H1 (cell line): ENCODE data around the gene FNIP2. TPM values are rescaled to one million over a fixed set of nuclear protein-coding genes. Genes with fewer than 3 reads are reported as not detected.

Source experiments
- CTCF ChIA-PET: fragments of 300-600 bp; sonication (Branson Sonifier 250); formaldehyde crosslinking; loops from one replicate; lab custom pipeline; 2021; ENCODE audit not compliant: partially characterized antibody; lab: Charles Lee
- POLR2A ChIA-PET: fragments of 300-600 bp; sonication (Branson Sonifier 250); formaldehyde crosslinking; loops from one replicate; lab custom pipeline; 2021; ENCODE audit warnings: inconsistent platforms; ENCODE audit not compliant: partially characterized antibody; lab: Charles Lee
- DNase-seq, 2 experiments: peaks; one replicate each; pipeline versions ENCODE4 v3.0.0 to v3.0.0-alpha.2; 2010 to 2022; ENCODE audit warnings: low spot score in 2 of 2, low read depth in 1 of 2, mixed read lengths in 1 of 2
- FAIRE-seq: peaks from 2 replicates; lab custom pipeline; 2011; peaks lifted over from hg19 to GRCh38; lab: Jason Lieb, UNC
- H2AFZ ChIP-seq: 2 replicates; pipeline ENCODE4 v1.8.1; 2012; ENCODE audit warnings: low read length, inconsistent platforms
- H2AK5ac ChIP-seq: 2 replicates; pipeline ENCODE4 v1.6.1; 2013; ENCODE audit warnings: low read depth, low read length
- H2BK120ac ChIP-seq: replicated peaks from 2 replicates; pipeline ENCODE3; 2013; ENCODE audit warnings: low read depth, low read length, inconsistent platforms
- H2BK12ac ChIP-seq: 2 replicates; pipeline ENCODE4 v1.6.1; 2013; ENCODE audit warnings: low read depth, low read length
- H2BK15ac ChIP-seq: 2 replicates; pipeline ENCODE4 v1.6.1; 2013; ENCODE audit warnings: low read length
- H2BK20ac ChIP-seq: 2 replicates; pipeline ENCODE4 v1.6.1; 2013; ENCODE audit warnings: low read length
- H2BK5ac ChIP-seq: 2 replicates; pipeline ENCODE4 v1.6.1; 2013; ENCODE audit warnings: low read depth, low read length
- H3K14ac ChIP-seq: 2 replicates; pipeline ENCODE4 v1.6.1; 2013; ENCODE audit warnings: inconsistent platforms; ENCODE audit not compliant: insufficient read length
- H3K18ac ChIP-seq: 2 replicates; pipeline ENCODE4 v1.6.1; 2013; ENCODE audit warnings: low read length; ENCODE audit errors: extremely low read depth
- H3K23ac ChIP-seq: 2 replicates; pipeline ENCODE4 v1.6.1; 2013; ENCODE audit warnings: inconsistent platforms; ENCODE audit not compliant: insufficient read length
- H3K23me2 ChIP-seq: 2 replicates; pipeline ENCODE4 v1.6.1; 2013; ENCODE audit warnings: low read depth, low read length
- H3K27ac ChIP-seq: 2 replicates; pipeline ENCODE4 v1.6.1; 2011; ENCODE audit warnings: low read depth, low read length, inconsistent platforms
- H3K27me3 ChIP-seq, 4 experiments: replicated peaks in 1 of 4; 1 replicate in 1 of 4; 2 replicates in 3 of 4; pipeline versions ENCODE4 v1.6.1 to v1.8.1; 2011 to 2013; ENCODE audit warnings: low read length in 3 of 4, mild to moderate bottlenecking in 3 of 4, inconsistent platforms in 2 of 4, mixed read lengths in 2 of 4, moderate library complexity in 1 of 4; ENCODE audit not compliant: control insufficient read depth in 3 of 4, insufficient read depth in 3 of 4; ENCODE audit errors: extremely low read depth in 1 of 4
- H3K36me3 ChIP-seq, 4 experiments: 2 replicates each; pipeline versions ENCODE4 v1.6.1 to v1.8.1; 2011 to 2013; ENCODE audit warnings: mild to moderate bottlenecking in 4 of 4, low read length in 3 of 4, moderate library complexity in 2 of 4, control low read depth in 1 of 4, inconsistent platforms in 1 of 4; ENCODE audit not compliant: insufficient read depth in 4 of 4, control insufficient read depth in 2 of 4
- H3K4ac ChIP-seq: replicated peaks from 2 replicates; pipeline ENCODE3; 2013; ENCODE audit warnings: low read length, low read depth, mixed read lengths, inconsistent platforms; ENCODE audit not compliant: insufficient read length
- H3K4me1 ChIP-seq, 4 experiments: replicated peaks in 1 of 4; 1 replicate in 1 of 4; 2 replicates in 3 of 4; pipeline versions ENCODE4 v1.6.1 to v1.8.1; 2011 to 2013; ENCODE audit warnings: low read length in 3 of 4, inconsistent platforms in 2 of 4, mixed read lengths in 1 of 4; ENCODE audit not compliant: insufficient read depth in 4 of 4, control insufficient read depth in 3 of 4
- H3K4me2 ChIP-seq, 2 experiments: 2 replicates each; pipeline versions ENCODE4 v1.6.1 to v1.8.1; 2011 to 2013; ENCODE audit warnings: low read depth in 2 of 2, low read length in 2 of 2, control low read depth in 1 of 2, inconsistent platforms in 1 of 2, mild to moderate bottlenecking in 1 of 2; ENCODE audit not compliant: insufficient read depth in 1 of 2
- H3K4me3 ChIP-seq, 4 experiments: fragments of 200-600, 300-600 bp in 1 of 4; sonication (generic), shearing (Covaris generic), sonication (Bioruptor Twin) in 1 of 4; 2 replicates each; pipeline versions ENCODE4 v1.5.1 to v1.8.1; 2011 to 2016; ENCODE audit warnings: low read length in 4 of 4, low read depth in 3 of 4, control low read depth in 2 of 4, inconsistent platforms in 2 of 4, mild to moderate bottlenecking in 2 of 4, mixed read lengths in 1 of 4, moderate library complexity in 1 of 4; ENCODE audit not compliant: insufficient read depth in 2 of 4; ENCODE audit errors: extremely low read depth in 1 of 4
- H3K56ac ChIP-seq: replicated peaks from 2 replicates; pipeline ENCODE3; 2013; ENCODE audit warnings: low read depth, mild to moderate bottlenecking, mixed read lengths, low read length, inconsistent platforms; ENCODE audit not compliant: insufficient read length
- H3K79me1 ChIP-seq: 2 replicates; pipeline ENCODE4 v1.6.1; 2013; ENCODE audit warnings: low read depth, low read length, control low read depth
- H3K79me2 ChIP-seq, 2 experiments: 2 replicates each; pipeline versions ENCODE4 v1.6.1 to v1.8.1; 2012 to 2013; ENCODE audit warnings: low read length in 2 of 2, mild to moderate bottlenecking in 2 of 2, inconsistent platforms in 1 of 2; ENCODE audit not compliant: insufficient read depth in 2 of 2, control insufficient read depth in 1 of 2
- H3K9ac ChIP-seq, 4 experiments: replicated peaks in 1 of 4; 1 replicate in 1 of 4; 2 replicates in 3 of 4; pipeline versions ENCODE4 v1.6.1 to v1.8.1; 2011 to 2013; ENCODE audit warnings: low read depth in 3 of 4, low read length in 3 of 4, control low read depth in 2 of 4, mild to moderate bottlenecking in 2 of 4, moderate library complexity in 2 of 4, inconsistent platforms in 1 of 4; ENCODE audit errors: extremely low read depth in 1 of 4
- H3K9me3 ChIP-seq, 2 experiments: 2 replicates each; pipeline versions ENCODE4 v1.6.1 to v1.8.1; 2012 to 2013; ENCODE audit warnings: mild to moderate bottlenecking in 2 of 2, moderate library complexity in 2 of 2, control low read depth in 1 of 2, inconsistent platforms in 1 of 2, low read depth in 1 of 2, low read length in 1 of 2, mixed read lengths in 1 of 2; ENCODE audit not compliant: insufficient read depth in 2 of 2
- H4K20me1 ChIP-seq, 2 experiments: replicated peaks in 1 of 2; 2 replicates each; pipeline versions ENCODE3 to v1.8.1; 2011 to 2013; ENCODE audit warnings: inconsistent platforms in 2 of 2, low read length in 2 of 2, mild to moderate bottlenecking in 1 of 2; ENCODE audit not compliant: insufficient read depth in 2 of 2, control insufficient read depth in 1 of 2
- H4K5ac ChIP-seq: 2 replicates; pipeline ENCODE4 v1.6.1; 2013; ENCODE audit warnings: low read length, low read depth, mixed read lengths, inconsistent platforms; ENCODE audit not compliant: insufficient read length
- H4K8ac ChIP-seq: 2 replicates; pipeline ENCODE4 v1.8.0; 2013; ENCODE audit warnings: mild to moderate bottlenecking, moderate library complexity, low read length, inconsistent platforms; ENCODE audit not compliant: insufficient read depth; ENCODE audit errors: extremely low read depth
- H4K91ac ChIP-seq: replicated peaks from 2 replicates; pipeline ENCODE3; 2013; ENCODE audit warnings: low read length, mixed read lengths, inconsistent platforms; ENCODE audit not compliant: insufficient read length
- ATF3 ChIP-seq: IDR thresholded peaks from 2 replicates; pipeline ENCODE4 v1.6.1; 2011; ENCODE audit warnings: low read depth, mild to moderate bottlenecking, low read length; ENCODE audit not compliant: insufficient read depth
- BCL11A ChIP-seq, 2 experiments: IDR thresholded peaks; one replicate each; pipeline ENCODE4 v1.6.1; 2011; ENCODE audit warnings: low read depth in 2 of 2, low read length in 2 of 2, mild to moderate bottlenecking in 2 of 2
- CREB1 ChIP-seq: IDR thresholded peaks from 2 replicates; pipeline ENCODE4 v1.6.1; 2012; ENCODE audit warnings: inconsistent platforms
- EGR1 ChIP-seq: IDR thresholded peaks from 2 replicates; pipeline ENCODE4 v1.6.1; 2011; ENCODE audit warnings: low read depth, low read length, borderline replicate concordance
- MAX ChIP-seq: IDR thresholded peaks from 2 replicates; pipeline ENCODE4 v1.6.1; 2012; ENCODE audit warnings: inconsistent platforms
- PHF8 ChIP-seq: fragments of 200-600 bp; sonication (generic); conservative IDR thresholded peaks from 2 replicates; pipeline ENCODE4 v1.7.1; 2012; ENCODE audit warnings: low read depth, mild to moderate bottlenecking, inconsistent platforms, low read length, moderate library complexity
- RAD21 ChIP-seq, 2 experiments: IDR thresholded peaks in 1 of 2; conservative IDR thresholded peaks in 1 of 2; 2 replicates each; pipeline ENCODE4 v1.6.1; 2011; ENCODE audit warnings: low read depth in 2 of 2, low read length in 2 of 2, improper control_type of control experiment in 1 of 2, inconsistent platforms in 1 of 2, mild to moderate bottlenecking in 1 of 2, moderate library complexity in 1 of 2
- RFX5 ChIP-seq: IDR thresholded peaks from 2 replicates; pipeline ENCODE4 v1.6.1; 2011; ENCODE audit warnings: low read depth, low read length, improper control_type of control experiment, borderline replicate concordance
- RNF2 ChIP-seq: fragments of 200-900, 300-1000 bp; sonication (generic); IDR thresholded peaks from 2 replicates; pipeline ENCODE4 v1.7.1; 2016; ENCODE audit warnings: borderline replicate concordance, low read depth, mild to moderate bottlenecking, antibody characterized with exemption, low read length; ENCODE audit not compliant: poor library complexity, severe bottlenecking; ENCODE audit errors: missing control alignments
- SP4 ChIP-seq: IDR thresholded peaks from 2 replicates; pipeline ENCODE4 v1.6.1; 2012; ENCODE audit warnings: low read length, inconsistent platforms
- TAF1 ChIP-seq: IDR thresholded peaks from 2 replicates; pipeline ENCODE4 v1.6.1; 2011; ENCODE audit warnings: mild to moderate bottlenecking, low read depth, low read length
- TBP ChIP-seq: IDR thresholded peaks from 2 replicates; pipeline ENCODE4 v1.6.1; 2011; ENCODE audit warnings: low read depth, low read length, improper control_type of control experiment
- WGBS, 2 experiments: shearing (Covaris generic) in 1 of 2; methylation state at CpG; one replicate each; pipeline versions ENCODE4 v1.1.6 to v1.1.7; 2013 to 2015; ENCODE audit warnings: low lambda C conversion rate in 2 of 2, mixed read lengths in 2 of 2, inconsistent platforms in 1 of 2, low coverage in 1 of 2, missing lambda C conversion rate in 1 of 2; ENCODE audit not compliant: insufficient replicate concordance in 2 of 2, insufficient coverage in 1 of 2, insufficient read length in 1 of 2; ENCODE audit errors: extremely low coverage in 1 of 2, missing lambda C conversion rate in 1 of 2; 5-methylcytosine and 5-hydroxymethylcytosine counted together
- polyA plus RNA-seq, 7 experiments: library from polyadenylated mRNA; depleted of rRNA in 3 of 7; stranded (reverse) in 5 of 7; unstranded in 2 of 7; fragments of >200 nt in 5 of 7; fragments of 200-250 nt in 2 of 7; gene quantifications; 1 replicate in 5 of 7; 2 replicates in 1 of 7; 4 replicates in 1 of 7; pipeline versions ENCODE4 v1.2.1 to v1.2.3, GENCODE V29; 2011 to 2013; ENCODE audit warnings: missing spikeins in 2 of 7, mixed read lengths in 2 of 7
- total RNA-seq: library from RNA; stranded (reverse); fragmentation: NEBNext Ultra II Directional; extraction: Animal tissue kit (Norgen Biotek cat#: 25700); gene quantifications from 2 replicates; pipeline ENCODE4 v1.2.1, GENCODE V29; 2021

FNIP2 gene
- total and polyA plus RNA-seq, 2 of the 8 experiments (the other 6 are each of a cell fraction or from before 2014, with no cell fraction given): 4.0 to 13.0 TPM

GRCh38 chr4:158938220-158939044 lies 169.6 kb downstream of the FNIP2 start:
- no peaks in the 10 kb centered on the region for H3K9me3 ChIP-seq
- H2BK120ac ChIP-seq: no peak overlapping the region
- no peaks in the 10 kb centered on the region for H3K4me1 ChIP-seq
- H2BK20ac ChIP-seq: no peak overlapping the region
- no peak overlapping the region for H3K23ac ChIP-seq
- DNase-seq: no peak
- no peaks in the 10 kb centered on the region for H3K79me2 ChIP-seq
- CTCF ChIA-PET: no interaction called here
- POLR2A ChIA-PET: no interaction called here
- H2BK5ac ChIP-seq: no peak overlapping the region
- H3K23me2 ChIP-seq: no peaks in the 10 kb centered on the region; the same call in 1 of the 2 replicates
- no peak overlapping the region for H2BK12ac ChIP-seq
- H4K20me1 ChIP-seq: no peaks in the 10 kb centered on the region
- no peak overlapping the region for H3K4me2 ChIP-seq
- no peaks in the 10 kb centered on the region for H3K36me3 ChIP-seq
- no peak overlapping the region for H3K14ac ChIP-seq
- H3K4ac ChIP-seq: no peak overlapping the region
- no peak overlapping the region for H3K18ac ChIP-seq
- H4K5ac ChIP-seq: no peak overlapping the region
- H3K27ac ChIP-seq: no peak overlapping the region
- TF ChIP-seq SP4 (no peak), TAF1 (no peak), RAD21 (IDR thresholded peaks at IDR 0.05 in 1 of 2, conservative IDR thresholded peaks at IDR 0.05 in 1 of 2; ENCODE audit: low read depth in 2 of 2, low read length in 2 of 2) (no peak), TBP (no peak), RFX5 (no peak), PHF8 (no peak), BCL11A (IDR thresholded peaks at IDR 0.05; ENCODE audit: low read depth in 2 of 2, low read length in 2 of 2) (no peak), EGR1 (no peak), CREB1 (no peak), RNF2 (no peak), MAX (no peak), ATF3 (no peak)
- TF ChIP-seq, all 59 proteins: peak for 0
- Histone ChIP-seq H2BK15ac (no peak overlapping the region), H3K9ac (no peak overlapping the region), H2AK5ac (no peak overlapping the region), H3K27me3 (no peaks in the 10 kb centered on the region), H4K8ac (no peak overlapping the region), H4K91ac (no peak overlapping the region), H2AFZ (no peak overlapping the region), H3K56ac (no peak overlapping the region), H3K4me3 (no peak overlapping the region), H3K79me1 (no peaks in the 10 kb centered on the region)
- no peak for FAIRE-seq
- WGBS, 2 experiments: 83% methylated on average over 4 of the region's 4 CpGs; no CpG with 5 or more reads in 1 of the 2 experiments
